GM12801 (cell line): ENCODE results near the gene ZNF217.

Experiments
- TF ChIP-seq, protein P1 (sequence below): IDR thresholded peaks from one replicate; pipeline ENCODE4 v1.5.1; 2011; ENCODE audit warnings: control low read depth; ENCODE audit not compliant: insufficient read length; ENCODE audit errors: extremely low read depth

Gene ZNF217

DNA sequence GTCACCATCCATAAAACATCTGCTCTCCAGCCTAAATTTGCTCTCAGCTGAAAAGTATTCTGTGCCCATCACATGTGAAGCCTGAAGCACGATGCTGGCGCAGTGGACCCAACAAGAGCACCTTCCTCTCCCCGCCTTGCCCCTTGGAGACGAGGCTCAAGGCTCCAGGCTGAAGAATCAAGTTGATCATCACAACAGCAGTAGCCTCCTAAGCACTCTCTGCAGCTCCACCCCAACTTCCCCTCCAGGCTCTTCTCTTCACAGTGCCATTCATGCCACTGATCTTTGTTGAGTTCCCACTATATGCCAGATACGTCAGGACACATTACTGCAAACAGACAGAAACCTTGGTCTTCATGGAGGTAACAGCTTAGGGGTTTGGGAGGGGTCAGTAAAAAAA is 41.6 kb upstream of the ZNF217 start:
- TF ChIP-seq, protein P1, sequence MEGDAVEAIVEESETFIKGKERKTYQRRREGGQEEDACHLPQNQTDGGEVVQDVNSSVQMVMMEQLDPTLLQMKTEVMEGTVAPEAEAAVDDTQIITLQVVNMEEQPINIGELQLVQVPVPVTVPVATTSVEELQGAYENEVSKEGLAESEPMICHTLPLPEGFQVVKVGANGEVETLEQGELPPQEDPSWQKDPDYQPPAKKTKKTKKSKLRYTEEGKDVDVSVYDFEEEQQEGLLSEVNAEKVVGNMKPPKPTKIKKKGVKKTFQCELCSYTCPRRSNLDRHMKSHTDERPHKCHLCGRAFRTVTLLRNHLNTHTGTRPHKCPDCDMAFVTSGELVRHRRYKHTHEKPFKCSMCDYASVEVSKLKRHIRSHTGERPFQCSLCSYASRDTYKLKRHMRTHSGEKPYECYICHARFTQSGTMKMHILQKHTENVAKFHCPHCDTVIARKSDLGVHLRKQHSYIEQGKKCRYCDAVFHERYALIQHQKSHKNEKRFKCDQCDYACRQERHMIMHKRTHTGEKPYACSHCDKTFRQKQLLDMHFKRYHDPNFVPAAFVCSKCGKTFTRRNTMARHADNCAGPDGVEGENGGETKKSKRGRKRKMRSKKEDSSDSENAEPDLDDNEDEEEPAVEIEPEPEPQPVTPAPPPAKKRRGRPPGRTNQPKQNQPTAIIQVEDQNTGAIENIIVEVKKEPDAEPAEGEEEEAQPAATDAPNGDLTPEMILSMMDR = no peak

DNA sequence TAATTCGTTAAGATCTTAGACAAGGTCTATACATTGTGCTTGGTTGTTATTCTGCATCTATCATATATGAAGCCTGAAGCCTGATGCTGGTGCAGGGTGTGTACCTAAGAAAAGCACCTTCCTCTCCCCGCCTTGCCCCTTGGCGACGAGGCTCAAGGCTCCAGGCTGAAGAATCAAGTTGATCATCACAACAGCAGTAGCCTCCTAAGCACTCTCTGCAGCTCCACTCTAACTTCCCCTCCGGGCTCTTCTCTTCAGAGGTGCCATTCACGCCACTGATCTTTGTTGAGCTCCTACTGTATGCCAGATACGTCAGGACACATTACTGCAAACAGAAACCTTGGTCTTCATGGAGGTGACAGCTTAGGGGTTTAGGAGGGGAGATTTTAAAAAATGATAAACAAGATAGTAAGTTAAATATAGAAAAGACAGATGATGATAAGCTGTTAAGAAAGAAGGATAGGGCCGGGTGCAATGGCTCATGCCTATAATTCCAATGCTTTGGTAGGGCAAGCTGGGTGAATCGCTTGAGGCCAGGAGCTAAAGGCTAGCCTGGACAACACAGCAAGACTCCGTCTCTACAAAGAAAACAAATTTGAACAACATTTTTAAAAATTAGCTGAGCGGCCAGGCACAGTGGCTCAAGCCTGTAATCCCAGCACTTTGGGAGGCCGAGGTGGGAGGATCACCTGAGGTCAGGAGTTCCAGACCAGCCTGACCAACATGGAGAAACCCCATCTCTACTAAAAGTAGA is 38.4 kb upstream of the ZNF217 start:
- TF ChIP-seq, protein P1 = no peak

DNA sequence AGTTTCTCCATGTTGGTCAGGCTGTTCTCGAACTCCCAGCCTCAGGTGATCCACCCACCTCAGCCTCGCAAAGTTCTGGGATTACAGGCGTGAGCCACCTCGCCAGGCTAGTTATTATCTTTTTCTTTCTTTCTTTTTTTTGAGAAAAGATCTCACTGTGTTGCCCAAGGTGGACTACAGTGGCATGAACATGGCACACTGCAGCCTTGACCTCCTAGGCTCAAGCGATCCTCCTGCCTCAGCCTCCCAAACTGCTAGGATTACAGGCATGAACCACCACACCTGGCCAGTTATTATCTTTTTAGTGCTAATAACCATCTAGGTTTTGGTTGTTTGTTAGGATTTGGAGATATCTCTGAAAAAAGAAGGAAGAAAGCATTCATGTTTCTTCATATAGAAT is 35.8 kb upstream of the ZNF217 start:
- TF ChIP-seq, protein P1 = no peak

DNA sequence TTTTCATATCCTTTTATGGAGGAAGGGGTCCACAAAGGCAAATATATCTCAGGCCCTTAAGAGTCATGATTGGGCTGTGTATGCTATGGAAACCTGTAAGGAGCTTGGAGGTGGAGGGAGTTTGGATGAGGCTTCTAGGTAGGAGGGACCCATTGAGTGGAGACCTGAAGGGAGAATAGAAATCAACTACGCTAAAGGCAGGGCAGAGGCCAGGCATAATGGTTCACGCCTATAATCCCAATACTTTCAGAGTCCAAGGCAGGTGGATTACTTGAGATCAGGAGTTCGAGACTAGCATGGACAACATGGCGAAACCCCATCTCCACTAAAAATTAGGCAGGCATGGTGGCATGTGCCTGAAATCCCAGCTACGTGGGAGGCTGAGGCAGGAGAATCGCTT is 34.4 kb upstream of the ZNF217 start:
- TF ChIP-seq, protein P1 = no peak

DNA sequence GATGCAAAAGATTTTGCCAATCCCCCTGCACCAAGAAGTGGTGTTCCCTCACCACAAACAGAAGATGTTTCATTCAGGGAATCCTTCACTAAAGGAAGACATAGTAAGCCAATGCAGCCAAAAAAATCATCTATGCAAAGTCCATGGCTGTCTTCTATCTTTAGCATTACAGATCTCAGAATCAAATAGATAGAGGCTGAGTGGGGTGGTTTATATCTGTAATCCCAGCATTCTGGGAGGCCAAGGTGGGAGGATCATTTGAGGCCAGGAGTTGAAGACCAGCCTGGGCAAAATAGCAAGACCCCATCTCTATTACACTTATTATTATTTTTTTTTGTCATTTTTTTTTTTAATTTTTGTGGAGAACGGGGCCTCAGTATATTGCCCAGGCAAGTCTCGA is 32.9 kb upstream of the ZNF217 start:
- TF ChIP-seq, protein P1 = no peak

DNA sequence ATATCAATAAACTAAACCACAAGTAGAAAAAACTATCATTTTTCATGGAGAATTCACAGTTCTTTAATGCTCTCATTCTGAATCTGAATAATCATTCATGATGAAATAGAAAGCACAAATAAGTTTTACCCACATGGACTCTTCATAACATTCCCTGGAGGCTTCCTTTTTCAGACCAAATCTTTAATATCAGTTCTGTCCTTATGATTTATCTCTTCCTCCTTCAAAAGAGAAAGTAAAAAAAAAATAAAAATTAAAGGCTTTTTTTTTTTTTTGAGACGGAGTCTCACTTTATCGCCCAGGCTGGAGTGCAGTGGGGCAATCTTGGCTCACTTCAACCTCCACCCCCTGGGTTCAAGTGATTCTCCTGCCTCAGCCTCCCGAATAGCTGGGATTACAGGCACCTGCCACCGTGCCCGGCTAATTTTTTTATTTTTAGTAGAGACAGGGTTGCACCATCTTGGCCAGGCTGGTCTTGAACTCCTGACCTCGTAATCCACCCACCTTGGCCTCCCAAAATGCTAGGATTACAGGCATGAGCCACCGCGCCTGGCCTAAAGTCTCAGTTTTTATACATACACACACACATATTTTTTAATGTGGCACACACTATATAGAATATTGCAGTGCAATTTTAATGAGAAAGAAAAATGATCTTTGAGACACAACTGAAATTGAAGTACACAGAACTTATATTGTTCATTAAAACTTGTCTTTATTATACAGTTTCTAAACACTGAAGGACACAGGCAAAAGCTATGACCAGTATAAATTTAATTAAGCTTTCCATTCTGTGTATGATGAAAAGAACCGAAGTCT is 31.9 kb upstream of the ZNF217 start:
- TF ChIP-seq, protein P1 = no peak

DNA sequence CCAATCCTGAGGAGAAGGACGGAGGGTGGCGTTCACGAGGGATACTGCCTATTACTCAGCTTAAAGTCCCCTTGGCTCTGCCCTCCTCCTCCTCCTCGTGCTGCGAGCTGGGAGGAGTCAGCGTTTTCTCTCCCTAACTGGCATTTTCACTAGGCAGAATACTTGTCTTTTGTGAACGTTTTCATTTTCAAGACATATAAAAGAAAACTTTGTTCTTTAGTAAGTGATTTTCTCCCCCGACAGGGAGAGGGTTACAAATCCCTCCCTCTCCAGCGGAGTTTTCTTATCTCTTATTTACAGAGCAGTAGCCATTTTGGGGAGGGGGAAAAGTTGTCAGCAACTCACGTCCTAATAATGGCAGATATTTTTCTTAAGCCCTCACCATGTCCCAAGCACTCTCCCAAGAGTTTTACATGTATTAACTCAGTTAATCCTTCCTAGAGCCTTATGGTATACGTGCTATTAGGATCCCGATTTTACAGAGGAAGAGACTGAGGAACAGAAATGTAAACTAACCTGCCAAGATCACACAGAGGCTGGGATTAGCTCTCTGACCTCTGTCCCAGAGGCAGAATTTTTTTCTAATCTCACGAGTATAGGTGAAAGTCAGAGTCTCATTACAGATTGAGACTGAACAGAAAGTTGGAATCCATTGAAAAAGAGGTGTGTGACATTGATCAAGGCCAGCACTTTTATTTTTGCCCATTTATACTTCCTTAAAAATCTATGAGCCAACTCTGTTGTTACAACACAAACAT is 30.0 kb upstream of the ZNF217 start:
- TF ChIP-seq, protein P1 = no peak
